Non-pigmented ciliary epithelial cell (primary cell): ENCODE measurements around the gene ILKAP.

ENCODE experiments used
- DNase-seq: peaks from one replicate; pipeline ENCODE4 v3.0.0-alpha.2; 2010; ENCODE audit warnings: low read depth

Gene ILKAP

DNA sequence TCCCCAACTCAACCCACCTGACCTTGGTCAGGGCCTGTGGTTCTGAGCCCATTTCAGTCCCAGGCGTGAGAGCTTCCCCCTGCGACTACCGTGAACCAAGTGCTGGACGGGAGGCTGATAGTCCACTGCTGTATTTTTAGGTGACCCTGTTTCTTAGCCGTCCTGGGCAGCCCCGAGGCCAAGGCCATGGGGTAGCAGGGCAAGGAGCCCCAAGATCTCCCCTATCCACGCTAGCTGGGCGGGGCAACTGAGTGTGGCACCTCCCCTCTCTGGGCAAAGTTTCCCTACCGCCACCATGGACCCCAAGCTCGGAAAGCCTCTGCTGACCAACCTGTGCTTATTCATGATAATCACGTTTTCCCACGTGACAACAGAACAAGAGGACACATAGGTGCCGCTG is 65.6 kb downstream of the ILKAP start:
- DNase-seq, result no peak

DNA sequence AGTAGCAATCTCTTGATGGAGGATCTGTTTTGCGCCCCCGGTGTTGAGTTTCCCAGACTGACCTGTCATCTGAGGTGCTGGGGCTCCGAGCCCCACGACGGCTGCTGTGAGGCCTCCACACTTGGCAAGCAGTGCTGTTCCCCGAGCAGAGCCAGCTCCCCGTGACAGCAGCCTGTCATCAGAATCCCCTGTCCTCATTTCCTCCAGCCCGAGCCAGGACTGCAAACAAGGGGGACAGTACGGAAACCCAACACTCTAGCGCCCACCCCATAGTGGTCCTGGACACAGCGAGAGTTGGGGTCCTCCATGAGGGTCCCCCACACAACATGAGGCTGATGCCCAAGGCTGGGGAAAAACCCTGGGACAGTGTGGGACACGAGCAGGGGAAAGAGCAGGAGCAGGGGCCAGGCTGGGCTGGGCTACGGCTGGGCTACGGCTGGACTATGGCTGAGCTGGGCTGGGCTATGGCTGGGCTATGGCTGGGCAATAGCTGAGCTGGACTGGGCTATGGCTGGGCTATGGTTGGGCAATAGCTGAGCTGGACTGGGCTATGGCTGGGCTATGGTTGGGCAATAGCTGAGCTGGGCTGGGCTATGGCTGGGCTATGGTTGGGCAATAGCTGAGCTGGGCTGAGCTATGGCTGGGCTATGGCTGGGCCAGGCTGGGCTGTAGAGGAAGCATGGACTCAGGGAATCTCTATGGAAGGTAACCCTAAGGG is 66.5 kb downstream of the ILKAP start:
- no peak for DNase-seq

- DNase-seq, result no peak
Measured at GRCh38 chr2:238135601-238136150, 67.8 kb downstream of the ILKAP start.

- DNase-seq, result no peak
Measured at GRCh38 chr2:238134393-238134785, 69.1 kb downstream of the ILKAP start.

GRCh38 chr2:238133499-238134392 is 69.7 kb downstream of the ILKAP start:
- no peak for DNase-seq

DNA sequence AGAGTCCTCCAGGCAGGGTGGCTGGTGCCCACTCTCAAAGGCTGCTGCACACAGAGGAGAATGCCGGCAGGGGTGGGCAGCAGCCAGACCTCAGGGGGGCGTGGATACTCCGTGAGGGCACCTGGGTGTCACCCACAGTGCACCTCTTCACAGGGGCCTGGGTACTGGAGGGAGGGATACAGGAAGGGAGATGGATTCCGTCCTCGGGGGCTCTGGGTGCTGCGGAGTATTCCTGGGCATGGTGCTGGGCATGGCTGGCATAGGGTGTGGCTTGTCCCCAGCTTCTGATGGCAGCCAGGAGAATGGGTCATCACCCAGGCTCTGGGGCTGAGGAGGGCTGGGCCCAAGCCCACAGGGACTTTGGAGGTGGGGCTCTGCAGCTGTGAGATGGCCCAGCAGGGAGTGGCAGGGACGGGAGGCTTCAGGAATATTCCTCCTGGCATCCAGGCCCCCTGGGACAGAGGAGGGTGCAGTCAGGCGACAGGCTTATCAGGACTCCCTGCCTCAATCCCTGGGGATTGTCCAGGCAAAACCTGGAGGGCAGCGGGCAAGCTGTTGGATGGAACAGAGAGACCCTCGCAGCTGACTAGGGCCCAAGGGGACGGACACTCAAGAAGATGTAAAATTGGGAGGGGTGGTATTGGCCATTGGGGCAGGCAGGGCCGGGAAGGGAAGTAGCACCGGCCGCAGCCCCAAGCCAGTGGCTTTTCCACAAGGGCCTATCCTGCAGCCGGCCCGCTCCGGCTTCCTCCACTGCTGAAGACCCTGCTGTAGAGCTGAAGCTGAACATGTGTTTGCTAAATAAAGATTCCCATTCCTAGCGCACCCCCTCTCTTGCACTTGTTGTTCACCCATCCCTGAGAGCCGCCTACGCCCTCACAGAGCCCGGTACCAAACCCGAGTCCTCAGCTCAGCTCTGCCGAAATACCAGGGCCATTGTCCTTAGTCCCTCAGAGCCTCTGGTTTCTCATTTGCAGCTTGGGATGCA is 70.7 kb downstream of the ILKAP start:
- no peak for DNase-seq

DNA sequence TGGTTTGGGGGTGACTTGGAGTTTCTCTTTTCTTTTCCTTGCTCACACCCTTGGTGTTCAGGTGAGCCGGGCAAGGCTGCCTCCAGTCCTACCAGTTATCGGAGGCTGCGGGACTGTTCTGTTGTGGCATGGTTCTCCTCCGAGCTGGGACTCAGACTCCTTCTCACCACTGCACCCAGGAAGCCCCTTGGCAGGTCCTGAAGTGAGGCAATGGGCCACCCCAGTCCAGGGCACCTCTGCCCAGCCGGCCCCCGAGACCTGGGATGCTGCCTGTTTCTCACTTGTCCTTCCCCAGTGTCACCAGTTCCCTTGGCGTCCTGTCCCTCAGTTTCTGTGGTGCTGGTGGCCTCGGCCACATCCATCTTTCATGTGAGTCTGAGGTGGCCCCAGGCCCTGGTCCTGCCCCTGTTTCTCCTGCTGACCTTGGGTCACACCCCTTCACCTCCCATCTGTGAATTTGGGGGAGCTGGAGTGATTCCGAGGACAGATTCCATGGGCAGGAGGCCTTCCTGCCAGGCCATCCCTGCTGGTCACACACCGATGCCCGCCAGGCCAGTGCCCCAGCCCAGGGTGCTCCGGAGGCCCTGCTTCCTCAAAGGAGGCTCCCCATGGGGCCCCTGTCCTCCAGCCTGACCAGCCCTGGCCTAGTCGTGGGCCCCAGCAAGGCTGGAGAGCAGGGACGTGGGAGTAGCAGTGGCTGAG is 71.6 kb downstream of the ILKAP start:
- DNase-seq, result no peak

- DNase-seq, result no peak
Measured at GRCh38 chr2:238130696-238131628, 72.5 kb downstream of the ILKAP start.

GRCh38 chr2:238130111-238130695 is 73.3 kb downstream of the ILKAP start:
- no peak for DNase-seq

- DNase-seq, result no peak
Measured at GRCh38 chr2:238129166-238130010, 74.1 kb downstream of the ILKAP start.

DNA sequence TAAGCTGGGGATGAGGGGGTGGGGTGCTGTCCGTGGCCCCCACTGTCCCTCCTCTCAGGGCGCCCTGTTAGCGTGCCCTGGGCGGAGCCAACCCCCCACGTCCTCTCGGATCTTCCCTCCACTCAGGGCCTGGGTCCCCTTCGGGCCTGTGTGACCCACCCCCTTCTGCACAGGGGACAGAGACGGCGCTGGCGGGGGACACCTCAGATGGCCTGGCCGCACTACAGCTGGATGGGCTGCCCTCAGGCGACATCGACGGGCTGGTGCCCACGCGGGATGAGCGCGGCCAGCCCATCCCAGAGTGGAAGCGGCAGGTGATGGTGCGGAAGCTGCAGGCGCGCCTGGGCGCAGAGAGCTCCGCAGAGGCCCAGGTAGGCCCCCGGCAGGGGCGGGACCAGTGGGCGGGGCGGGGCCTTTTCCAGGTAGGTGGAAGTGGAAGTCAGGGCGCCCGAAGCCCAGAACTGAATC is 74.9 kb downstream of the ILKAP start:
- DNase-seq, result no peak

DNA sequence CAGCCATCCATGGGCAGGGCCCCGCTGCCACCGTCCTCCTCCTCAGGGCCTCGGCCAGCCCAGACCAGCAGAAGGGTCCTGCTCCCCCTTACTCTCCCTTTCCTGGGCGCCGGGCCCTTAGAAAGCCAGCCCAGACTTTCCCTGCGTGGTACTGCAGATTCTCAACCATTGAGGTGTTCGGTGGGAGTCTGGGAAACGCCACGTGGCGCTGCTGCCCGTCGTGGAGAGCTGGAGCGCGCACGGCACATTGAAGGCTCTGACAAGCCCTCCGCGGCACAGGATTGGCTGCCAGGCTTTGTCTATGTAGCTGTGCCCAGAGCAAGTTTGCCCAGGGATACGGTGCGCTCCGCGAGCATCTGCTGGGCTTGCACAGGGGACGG is 75.4 kb downstream of the ILKAP start:
- DNase-seq, result no peak

DNA sequence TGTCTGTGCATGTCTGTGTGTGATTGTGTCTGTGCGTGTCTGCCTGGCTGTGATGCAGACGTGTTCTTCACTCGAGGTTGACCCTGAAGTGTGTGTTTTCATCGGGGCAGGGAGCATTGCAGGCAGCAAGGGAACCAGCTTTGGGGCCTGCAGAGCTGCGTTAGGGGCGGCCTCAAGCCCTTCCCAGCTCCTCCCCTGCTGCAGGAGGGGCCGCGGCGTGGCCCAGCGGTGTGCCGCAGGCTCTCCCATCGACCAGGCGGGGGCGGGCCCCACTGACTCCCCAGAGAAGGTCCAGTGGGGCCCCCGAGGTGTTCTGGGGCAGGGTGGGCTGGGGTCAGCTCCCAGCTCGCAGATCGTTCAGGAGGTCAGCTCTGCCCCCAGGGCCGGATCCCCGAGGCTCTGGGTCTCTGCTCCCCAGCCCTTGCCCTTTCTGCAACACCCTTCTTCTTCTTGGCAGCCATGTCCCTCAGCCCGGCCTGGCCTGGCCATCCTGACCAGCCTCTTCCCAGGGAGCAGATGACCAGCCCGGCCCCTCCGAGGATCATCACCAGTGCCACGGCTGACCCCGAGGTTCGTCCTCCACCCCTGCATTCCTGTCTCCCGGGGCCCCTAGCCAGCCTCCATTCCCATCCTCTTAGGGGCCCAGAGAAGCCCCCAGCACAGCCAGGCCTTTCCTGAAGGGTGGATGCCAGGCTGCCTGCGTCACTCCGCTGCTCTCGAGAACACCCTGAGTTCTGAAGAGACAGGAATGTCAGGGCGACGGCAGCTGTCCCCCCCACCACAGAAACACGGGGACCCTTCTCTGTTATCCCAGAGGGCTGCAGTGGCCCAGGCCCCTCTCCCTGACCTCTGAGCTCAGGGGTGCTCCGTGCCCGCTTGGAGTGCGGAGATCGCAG is 76.1 kb downstream of the ILKAP start:
- no peak for DNase-seq

DNA sequence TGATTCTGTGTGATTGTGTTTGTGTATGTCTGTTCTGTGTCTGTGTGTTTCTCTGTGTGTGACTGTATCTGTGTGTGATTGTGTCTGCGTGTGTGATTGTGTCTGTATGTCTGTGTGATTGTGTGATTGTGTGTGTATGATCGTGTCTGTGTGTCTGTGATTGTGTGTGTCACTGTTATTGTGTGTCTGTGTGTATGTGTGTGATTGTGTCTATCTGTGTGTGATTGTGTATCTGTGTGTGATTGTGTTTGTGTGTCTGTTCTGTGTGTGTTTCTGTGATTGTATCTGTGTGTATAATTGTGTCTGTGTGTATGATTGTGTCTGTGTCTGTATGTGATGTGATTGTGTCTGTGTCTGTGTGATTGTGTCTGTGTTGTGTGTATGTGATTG is 76.7 kb downstream of the ILKAP start:
- DNase-seq, result no peak

- no peak for DNase-seq
Measured at GRCh38 chr2:238126338-238126737, 77.2 kb downstream of the ILKAP start.

DNA sequence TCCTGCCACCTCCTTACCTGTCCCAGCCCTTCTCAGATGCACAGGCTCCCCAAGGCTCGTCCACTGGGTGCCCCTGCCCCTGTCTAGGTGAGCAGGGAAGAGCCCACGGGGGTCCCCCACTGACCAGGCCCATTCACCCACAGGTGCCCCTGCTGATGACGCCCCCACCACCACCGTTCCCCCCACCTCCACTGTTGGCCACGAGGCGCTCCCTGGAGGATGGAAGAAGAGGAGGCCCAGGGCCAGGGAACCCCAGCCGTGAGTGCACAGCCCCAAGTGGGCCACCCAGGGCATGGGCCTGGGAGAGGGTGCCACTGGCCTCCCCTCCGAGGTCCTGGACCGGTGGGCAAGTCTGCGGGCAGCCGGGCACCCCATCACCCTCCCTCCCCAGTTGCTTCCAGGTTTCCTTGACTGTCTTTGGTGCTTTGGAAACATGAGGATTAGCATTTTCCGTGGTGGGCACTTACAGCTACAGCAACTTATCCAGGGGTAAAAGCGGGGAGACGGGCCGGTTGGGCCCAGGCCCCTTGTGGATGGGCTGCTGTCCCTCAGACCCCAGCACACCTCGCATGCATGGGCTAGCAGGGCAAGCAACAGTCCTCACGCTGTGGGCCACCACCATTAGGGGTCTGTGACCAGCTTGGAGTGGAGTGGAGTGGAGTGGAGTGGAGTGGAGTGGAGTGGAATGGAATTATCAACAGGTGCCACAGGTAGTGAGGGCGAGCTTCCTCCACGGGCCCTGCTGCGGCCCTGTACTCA is 78.2 kb downstream of the ILKAP start:
- no peak for DNase-seq
